Activated naive CD4-positive, alpha-beta T cell treated with anti-CD3 and anti-CD28 coated beads, Interleukin-2, amount 10 ng/mL, durations not matched to agents 5 hours and 36 hours (primary cell): ENCODE data around the gene SLC41A2. TPM values are rescaled to one million over a fixed set of nuclear protein-coding genes. Genes with fewer than 3 reads are reported as not detected.

ENCODE experiments used
- total RNA-seq, 2 experiments: library from RNA; stranded (reverse); gene quantifications; one replicate each; pipeline ENCODE4 v1.2.3, GENCODE V29; 2021

SLC41A2 gene
- 1 to 10 TPM in 1 of 2 experiments, under 1 TPM in 1; 0.82 to 1.2 TPM for total RNA-seq

GRCh38 chr12:104958001-104958804 is at the start of gene SLC41A2:
TSS of gene SLC41A2 (minus strand) at chr12:104958290. CDS start at chr12:104928527, 29,763 bp downstream.

GRCh38 chr12:104986022-104986941 is 28.2 kb upstream of the SLC41A2 start, which contains the start of gene NOPCHAP1:
TSS of gene NOPCHAP1 (plus strand) at chr12:104986316. CDS start at chr12:104986353, 37 bp downstream.

Other genes with a start within 250 kb of the SLC41A2 start
- gene NOPCHAP1, start 28.0 kb upstream of the SLC41A2 start, total RNA-seq = 10 to 100 TPM; 13.0 to 14.3 TPM
- under 1 TPM; 0.13 to 0.31 TPM for gene ALDH1L2, start 126.2 kb upstream of the SLC41A2 start, total RNA-seq
- 10 to 100 TPM; 43.5 to 43.8 TPM for gene WASHC4, start 149.4 kb upstream of the SLC41A2 start, total RNA-seq